Prostate gland (tissue), 2 donors: Measurements from ENCODE around the gene APBA1.

Experiments
- CTCF ChIP-seq, 4 experiments: fragments of 200-600 bp in 2 of 4; fragments of 450-650 bp in 2 of 4; sonication (generic) in 2 of 4; IDR thresholded peaks; 1 replicate in 3 of 4; 2 replicates in 1 of 4; pipeline ENCODE4 v1.5.1; 2016 to 2019; ENCODE audit warnings: antibody characterized with exemption in 4 of 4, mild to moderate bottlenecking in 2 of 4, moderate library complexity in 2 of 4
- POLR2A ChIP-seq: fragments of 450-650 bp; IDR thresholded peaks from one replicate; pipeline ENCODE4 v1.6.1; 2016; ENCODE audit warnings: antibody characterized with exemption, mild to moderate bottlenecking
- POLR2AphosphoS5 ChIP-seq: sonication (generic); formaldehyde crosslinking; IDR thresholded peaks from one replicate; pipeline ENCODE4 v1.6.1; 2017; ENCODE audit warnings: antibody characterized with exemption

GRCh38 chr9:69602773-69603172 is 69.4 kb downstream of the APBA1 start:
- no peak for TF ChIP-seq POLR2AphosphoS5
- TF ChIP-seq CTCF (IDR thresholded peaks at IDR 0.05) = no peak
- TF ChIP-seq POLR2A = no peak
